ENCODE results near the gene CASP9.

CASP9 gene

DNA sequence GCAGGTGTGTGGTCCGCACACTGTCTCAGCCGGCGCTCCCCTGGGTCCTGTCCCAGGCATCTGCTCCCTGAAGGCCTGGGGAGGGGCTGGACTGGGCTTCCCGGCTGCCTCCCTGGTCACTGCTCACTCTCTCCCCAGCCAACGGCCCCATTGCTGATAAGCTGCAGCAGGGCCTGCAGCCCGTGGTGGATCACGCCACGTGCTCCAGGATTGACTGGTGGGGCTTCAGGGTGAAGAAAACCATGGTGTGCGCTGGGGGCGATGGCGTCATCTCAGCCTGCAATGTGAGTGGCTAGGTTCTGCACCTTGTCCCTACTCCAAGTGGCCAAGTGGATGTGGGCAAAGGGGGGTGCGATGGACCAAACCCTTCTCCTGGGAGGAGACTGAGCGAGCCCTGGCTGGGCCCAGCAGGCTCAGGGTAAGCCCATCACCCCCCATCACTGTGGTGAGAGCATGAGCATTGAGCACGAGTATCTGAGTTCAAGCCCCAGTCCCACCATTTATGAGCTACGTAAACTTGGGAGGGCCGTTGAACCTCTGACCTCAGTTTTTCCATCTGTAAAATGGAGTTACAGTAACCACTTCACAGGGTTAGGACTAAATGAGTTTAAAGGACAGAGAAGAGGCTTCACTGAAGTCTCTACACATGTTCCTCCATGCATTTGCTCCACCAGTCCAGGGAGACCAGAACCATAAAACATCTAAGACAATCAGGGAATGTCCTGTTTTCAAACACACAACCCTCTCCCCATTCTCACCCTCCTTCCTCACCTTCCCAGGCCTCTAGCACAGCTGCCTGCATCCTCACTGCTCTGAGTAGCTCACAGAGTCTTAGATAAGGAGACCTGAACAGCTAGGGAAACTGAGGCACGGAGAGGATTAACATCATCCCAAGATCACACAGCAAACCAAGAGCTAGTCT is 79.3 kb downstream of the CASP9 start:
- no peak for DNase-seq

GRCh38 chr1:15443281-15443680 is 80.7 kb downstream of the CASP9 start:
- no peak for DNase-seq

GRCh38 chr1:15442759-15443158 is 81.3 kb downstream of the CASP9 start:
- no peak for DNase-seq

GRCh38 chr1:15442119-15442518 is 81.9 kb downstream of the CASP9 start:
- no peak for DNase-seq

Measured in effector CD8-positive, alpha-beta T cell (primary cell).